Measurements from ENCODE around the gene MPHOSPH9. TPM values are rescaled to one million over a fixed set of nuclear protein-coding genes. Genes with fewer than 3 reads are reported as not detected.

The MPHOSPH9 gene
- polyA plus RNA-seq, 1 donor (not counting 4 experiments of a cell fraction or from before 2014, with no cell fraction given), result 10.7 TPM

- dilution Hi-C loops (cut with MboI; ENCODE audit: extremely low pct_ligation_motif_present, low sequenced_read_pairs), result no loop called here
- H3K4me2 ChIP-seq (ENCODE audit: control insufficient read depth, extremely low read depth, insufficient read depth, low read depth, low read length), result no peak overlapping the region
- no peaks in the 10 kb centered on the region for H3K9me1 ChIP-seq (ENCODE audit: control insufficient read depth, extremely low read depth, insufficient read depth, low read length)
- peaks cover 11% of the 10 kb centered on the region for H3K4me1 ChIP-seq (ENCODE audit: control insufficient read depth, extremely low read depth, insufficient read depth, low read length)
- no peak for DNase-seq (ENCODE audit: low read depth, low spot score)
- peaks cover 60% of the 10 kb centered on the region for H3K79me2 ChIP-seq (ENCODE audit: control insufficient read depth, insufficient read depth, low read length)
- no peak overlapping the region for H3K4me3 ChIP-seq (ENCODE audit: control insufficient read depth in 2 of 3, extremely low read depth in 1 of 3, insufficient read depth in 2 of 3, low read depth in 1 of 3, low read length in 3 of 3)
- H3K9ac ChIP-seq (ENCODE audit: control insufficient read depth, extremely low read depth, insufficient read depth, low read length), result no peak overlapping the region
- peaks cover 7% of the 10 kb centered on the region for H4K20me1 ChIP-seq (ENCODE audit: control insufficient read depth, extremely low read depth, insufficient read depth, low read length)
- no peaks in the 10 kb centered on the region for H3K27me3 ChIP-seq (ENCODE audit: control insufficient read depth, extremely low read depth, insufficient read depth, low read length)
- peaks cover 20 to 23% of the 10 kb centered on the region in 2 experiments for H3K36me3 ChIP-seq (ENCODE audit: control insufficient read depth in 2 of 2, extremely low read depth in 1 of 2, insufficient read depth in 2 of 2, low read length in 2 of 2)
- H3K27ac ChIP-seq (ENCODE audit: control insufficient read depth, insufficient read depth, low read length), result no peak overlapping the region
- H3K9me3 ChIP-seq (ENCODE audit: control insufficient read depth, low read depth, low read length), result no peaks in the 10 kb centered on the region
- no peak overlapping the region for H2AFZ ChIP-seq (ENCODE audit: control insufficient read depth, low read length)
- TF ChIP-seq EZH2 (IDR thresholded peaks at IDR 0.05; ENCODE audit: low read length) (no peak), CTCF (optimal IDR thresholded peaks at IDR 0.05 in 1 of 3, IDR thresholded peaks at IDR 0.05 in 1 of 3, conservative IDR thresholded peaks at IDR 0.05 in 1 of 3; ENCODE audit: extremely low read depth in 1 of 3, insufficient read depth in 2 of 3, low read length in 3 of 3) (no peak)
- no peak for FAIRE-seq
Measured at GRCh38 chr12:123267991-123268843, 35.3 kb upstream of the MPHOSPH9 start.

GRCh38 chr12:123267335-123267920 is 34.5 kb upstream of the MPHOSPH9 start:
- no peak for FAIRE-seq
- no peak for DNase-seq (ENCODE audit: low read depth, low spot score)
- H3K27me3 ChIP-seq (ENCODE audit: control insufficient read depth, extremely low read depth, insufficient read depth, low read length), result no peaks in the 10 kb centered on the region
- dilution Hi-C loops (cut with MboI; ENCODE audit: extremely low pct_ligation_motif_present, low sequenced_read_pairs), result no loop called here
- no peaks in the 10 kb centered on the region for H3K9me3 ChIP-seq (ENCODE audit: control insufficient read depth, low read depth, low read length)
- peaks cover 7% of the 10 kb centered on the region for H4K20me1 ChIP-seq (ENCODE audit: control insufficient read depth, extremely low read depth, insufficient read depth, low read length)
- peaks cover 20 to 25% of the 10 kb centered on the region in 2 experiments for H3K36me3 ChIP-seq (ENCODE audit: control insufficient read depth in 2 of 2, extremely low read depth in 1 of 2, insufficient read depth in 2 of 2, low read length in 2 of 2)
- H3K4me3 ChIP-seq (ENCODE audit: control insufficient read depth in 2 of 3, extremely low read depth in 1 of 3, insufficient read depth in 2 of 3, low read depth in 1 of 3, low read length in 3 of 3), result no peak overlapping the region
- no peak overlapping the region for H3K27ac ChIP-seq (ENCODE audit: control insufficient read depth, insufficient read depth, low read length)
- peaks cover 11% of the 10 kb centered on the region for H3K4me1 ChIP-seq (ENCODE audit: control insufficient read depth, extremely low read depth, insufficient read depth, low read length)
- peaks cover 62% of the 10 kb centered on the region for H3K79me2 ChIP-seq (ENCODE audit: control insufficient read depth, insufficient read depth, low read length)
- no peaks in the 10 kb centered on the region for H3K9me1 ChIP-seq (ENCODE audit: control insufficient read depth, extremely low read depth, insufficient read depth, low read length)
- no peak for TF ChIP-seq EZH2 (IDR thresholded peaks at IDR 0.05; ENCODE audit: low read length)
- no peak for TF ChIP-seq CTCF (optimal IDR thresholded peaks at IDR 0.05 in 1 of 3, IDR thresholded peaks at IDR 0.05 in 1 of 3, conservative IDR thresholded peaks at IDR 0.05 in 1 of 3; ENCODE audit: extremely low read depth in 1 of 3, insufficient read depth in 2 of 3, low read length in 3 of 3)
- no peak overlapping the region for H3K9ac ChIP-seq (ENCODE audit: control insufficient read depth, extremely low read depth, insufficient read depth, low read length)
- no peak overlapping the region for H3K4me2 ChIP-seq (ENCODE audit: control insufficient read depth, extremely low read depth, insufficient read depth, low read depth, low read length)
- no peak overlapping the region for H2AFZ ChIP-seq (ENCODE audit: control insufficient read depth, low read length)
